ENCODE data around the gene PLPP3. TPM values are rescaled to one million over a fixed set of nuclear protein-coding genes. Genes with fewer than 3 reads are reported as not detected.

Gene PLPP3
- total RNA-seq, 2 experiments from 2014 or later, result not detected

DNA sequence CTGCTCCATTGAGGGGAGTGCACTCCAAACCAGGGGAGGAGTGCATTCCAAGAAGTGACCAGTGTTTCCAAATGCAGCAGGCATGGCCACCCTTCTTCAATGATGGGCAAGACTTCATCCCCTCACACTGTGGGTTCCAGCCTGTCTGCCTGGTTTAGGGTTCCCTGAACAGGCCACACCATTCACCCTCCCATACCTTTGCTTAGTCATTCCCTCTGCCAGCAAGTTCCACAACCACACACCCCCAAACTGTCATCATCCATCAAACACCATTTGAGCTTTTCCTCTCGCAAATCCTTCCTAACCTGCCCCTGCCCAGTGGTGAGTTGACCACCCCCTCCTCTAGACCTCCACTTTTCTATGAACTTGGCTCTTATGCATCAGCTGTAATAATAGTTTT lies 116.0 kb downstream of the PLPP3 start:
- H3K27me3 Mint-ChIP-seq, result peaks cover 8% of the 10 kb centered on the region
- H3K9me3 Mint-ChIP-seq, result no peaks in the 10 kb centered on the region
- no peak overlapping the region for H3K4me3 Mint-ChIP-seq
- no peaks in the 10 kb centered on the region for H3K4me1 Mint-ChIP-seq
- DNase-seq, result no peak
- no peak overlapping the region for H3K27ac Mint-ChIP-seq
- no peaks in the 10 kb centered on the region for H3K36me3 Mint-ChIP-seq

DNA sequence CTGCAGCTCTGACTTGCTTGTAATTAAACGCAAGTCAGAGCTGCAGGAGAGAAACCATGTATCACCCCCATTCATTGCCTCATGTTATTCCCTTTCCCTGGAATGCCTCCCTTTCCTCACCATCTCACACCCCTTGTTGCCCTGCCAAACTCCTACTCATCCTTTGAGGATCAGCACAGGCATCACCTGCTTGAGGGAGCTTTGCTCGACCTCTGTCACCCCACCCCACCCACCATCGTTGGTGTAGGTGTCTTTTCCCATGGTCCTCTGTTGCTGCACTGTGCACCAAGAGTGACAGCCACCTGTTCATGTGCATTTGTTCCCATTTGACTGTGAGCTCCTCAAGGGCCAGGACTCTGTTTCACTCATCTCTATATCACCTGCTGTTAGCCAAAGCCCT lies 117.2 kb downstream of the PLPP3 start:
- DNase-seq, result no peak
- no peaks in the 10 kb centered on the region for H3K36me3 Mint-ChIP-seq
- H3K27me3 Mint-ChIP-seq, result peaks cover 8% of the 10 kb centered on the region
- H3K4me3 Mint-ChIP-seq, result no peak overlapping the region
- no peaks in the 10 kb centered on the region for H3K9me3 Mint-ChIP-seq
- H3K4me1 Mint-ChIP-seq, result no peaks in the 10 kb centered on the region
- no peak overlapping the region for H3K27ac Mint-ChIP-seq

DNA sequence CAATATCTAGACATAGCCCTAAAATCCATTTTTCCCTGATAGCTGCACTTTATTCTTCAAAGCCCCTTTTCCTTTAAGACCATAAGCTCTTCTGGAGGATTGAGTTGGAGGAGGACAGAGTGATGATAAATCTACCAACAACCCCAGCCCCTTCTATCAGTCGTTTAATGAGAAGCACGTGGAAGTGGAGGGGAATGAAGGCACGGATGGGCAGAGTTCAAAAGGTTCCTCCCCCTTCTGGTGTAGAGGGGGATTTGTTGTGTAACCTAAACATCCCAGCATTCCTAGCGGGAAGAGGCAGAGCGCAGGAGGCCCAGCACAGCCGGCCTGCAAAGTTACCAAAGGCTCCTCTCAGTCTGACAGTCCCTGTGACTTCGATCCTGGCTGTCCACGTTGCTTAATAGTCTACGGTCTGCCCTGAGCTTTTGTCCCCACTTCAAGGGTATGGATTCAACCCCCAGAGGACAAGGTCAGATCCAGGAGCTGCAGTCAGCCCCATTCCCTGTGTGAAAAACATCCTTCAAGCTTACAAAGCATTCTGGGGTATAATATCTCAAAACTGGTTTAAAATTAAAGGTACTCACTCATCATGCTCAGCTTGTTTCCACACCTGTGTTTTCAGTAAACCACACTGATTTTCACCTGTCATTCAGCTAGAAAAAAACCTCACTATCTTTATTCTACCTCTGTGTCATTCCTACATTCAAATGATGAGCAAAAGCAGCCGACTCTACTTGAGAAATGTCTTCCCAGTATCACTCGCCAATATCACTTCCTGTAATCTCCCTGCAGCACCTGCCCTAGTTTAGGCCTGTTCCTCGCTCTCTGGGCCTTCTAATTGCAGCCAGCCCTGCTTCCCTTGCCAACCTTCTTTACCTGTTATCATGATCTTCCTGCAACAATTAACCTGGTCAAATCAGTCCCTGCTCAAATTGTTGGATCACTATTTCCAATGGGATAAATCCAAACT lies 117.9 kb downstream of the PLPP3 start:
- H3K27me3 Mint-ChIP-seq, result peaks cover 8% of the 10 kb centered on the region
- H3K9me3 Mint-ChIP-seq, result no peaks in the 10 kb centered on the region

GRCh38 chr1:56459260-56459659 lies 120.1 kb downstream of the PLPP3 start:
- no peak for DNase-seq

More for the DNA sequence above, 117.9 kb downstream of the PLPP3 start:
- H3K27ac Mint-ChIP-seq, result no peak overlapping the region
- no peak overlapping the region for H3K4me3 Mint-ChIP-seq
- no peaks in the 10 kb centered on the region for H3K36me3 Mint-ChIP-seq
- no peaks in the 10 kb centered on the region for H3K4me1 Mint-ChIP-seq
- no peak for DNase-seq

DNA sequence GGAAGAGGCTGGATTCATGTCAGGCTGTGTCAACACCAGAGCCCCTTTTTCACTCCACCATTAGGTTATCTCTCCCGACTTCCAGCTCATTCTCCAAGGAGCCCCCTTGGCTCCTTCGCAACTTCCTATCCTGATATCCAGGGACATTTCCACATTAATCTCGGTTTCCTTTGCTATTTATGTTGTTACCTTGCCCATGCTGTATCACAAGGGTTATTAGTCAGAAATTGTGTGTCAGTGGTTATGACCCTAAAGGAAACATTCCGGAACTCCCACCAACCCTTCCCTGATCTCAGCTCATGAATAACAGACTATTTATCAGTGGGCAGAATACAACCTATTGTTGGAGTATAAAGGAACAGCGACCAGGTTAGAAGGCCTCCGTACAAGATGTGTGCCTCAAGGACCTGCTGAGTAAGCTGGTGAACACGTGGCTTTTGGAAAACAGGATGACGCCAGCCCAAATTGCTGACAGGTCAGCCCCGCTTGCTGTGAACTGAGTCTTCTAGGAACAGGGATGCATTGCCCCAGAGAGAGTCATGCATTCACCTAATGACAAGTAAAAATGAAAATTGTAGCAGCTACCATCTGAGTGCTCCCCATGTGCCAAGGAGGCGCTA lies 121.5 kb downstream of the PLPP3 start:
- DNase-seq, result no peak
- Mint-ChIP-seq H3K27ac (no peak overlapping the region), H3K9me3 (no peaks in the 10 kb centered on the region), H3K4me3 (no peak overlapping the region), H3K27me3 (no peaks in the 10 kb centered on the region), H3K36me3 (no peaks in the 10 kb centered on the region), H3K4me1 (no peaks in the 10 kb centered on the region)

More at GRCh38 chr1:56459260-56459659, 120.1 kb downstream of the PLPP3 start:
- H3K4me3 Mint-ChIP-seq, result no peak overlapping the region
- no peaks in the 10 kb centered on the region for H3K9me3 Mint-ChIP-seq
- H3K36me3 Mint-ChIP-seq, result no peaks in the 10 kb centered on the region
- no peaks in the 10 kb centered on the region for H3K27me3 Mint-ChIP-seq
- no peaks in the 10 kb centered on the region for H3K4me1 Mint-ChIP-seq
- H3K27ac Mint-ChIP-seq, result no peak overlapping the region

DNA sequence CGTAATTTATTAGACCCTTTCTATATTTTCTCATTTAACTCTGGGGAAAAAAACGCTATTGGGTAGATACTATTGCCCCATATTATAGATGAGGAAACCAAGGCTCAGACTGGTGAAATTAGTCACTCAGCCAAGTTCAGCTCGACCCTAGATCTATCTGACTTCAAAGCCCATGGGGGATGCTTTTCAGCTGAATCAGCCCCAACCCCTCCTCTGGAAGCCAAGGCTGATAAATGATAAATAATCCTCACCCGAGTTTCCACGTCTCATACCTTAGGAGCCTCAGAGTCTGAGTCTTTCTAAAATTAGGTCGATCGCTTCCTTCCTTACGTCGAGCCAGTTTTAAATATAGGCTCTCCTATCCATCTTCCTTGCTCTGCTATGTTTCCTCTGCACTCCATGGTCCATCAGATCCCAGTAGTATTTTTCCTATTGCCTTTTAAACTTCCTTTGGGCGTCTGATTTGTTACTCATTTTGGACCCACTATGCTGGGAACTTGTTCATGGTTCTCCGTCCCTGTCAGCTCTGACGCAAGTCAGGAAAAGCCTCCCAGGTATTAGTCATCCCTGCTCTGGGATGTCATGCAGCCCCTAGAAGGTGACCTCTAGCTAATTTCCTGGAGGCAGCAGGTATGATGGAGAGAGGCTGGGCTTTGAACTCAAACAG lies 122.8 kb downstream of the PLPP3 start:
- DNase-seq, result no peak
- H3K36me3 Mint-ChIP-seq, result no peaks in the 10 kb centered on the region
- H3K27me3 Mint-ChIP-seq, result no peaks in the 10 kb centered on the region
- no peak overlapping the region for H3K27ac Mint-ChIP-seq
- no peak overlapping the region for H3K4me3 Mint-ChIP-seq
- no peaks in the 10 kb centered on the region for H3K9me3 Mint-ChIP-seq
- no peaks in the 10 kb centered on the region for H3K4me1 Mint-ChIP-seq

DNA sequence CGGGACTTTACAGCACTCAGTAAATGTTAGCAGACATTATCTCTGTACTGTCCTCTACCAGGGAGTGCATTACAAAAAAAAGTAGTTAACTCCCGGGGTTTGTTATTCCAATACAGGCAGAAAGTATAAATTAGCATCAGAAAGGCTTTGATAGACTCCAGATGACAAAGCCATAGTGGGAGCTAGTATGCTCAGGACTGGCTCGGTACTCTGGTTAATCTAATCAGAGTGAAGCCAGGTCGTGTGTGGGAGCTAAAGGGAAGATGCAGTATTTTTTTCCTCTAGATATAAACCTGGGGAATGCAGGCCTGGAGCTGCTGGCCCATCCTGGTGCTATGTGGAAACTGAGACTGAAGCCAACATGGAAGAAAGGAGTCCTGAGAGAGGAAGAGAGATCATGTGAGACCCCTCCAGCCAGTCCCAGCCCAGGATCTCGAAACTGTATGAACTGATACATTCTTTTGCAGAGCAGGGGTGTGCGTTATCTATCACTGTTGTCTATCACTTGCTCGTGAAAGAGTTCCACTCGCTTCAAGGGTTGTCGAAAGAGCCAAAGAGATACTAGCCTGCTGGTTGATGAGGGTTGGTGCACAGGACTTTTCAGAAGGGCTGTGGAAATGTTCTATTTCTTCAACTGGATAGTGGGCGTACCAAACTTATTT lies 125.8 kb downstream of the PLPP3 start:
- H3K27me3 Mint-ChIP-seq, result no peaks in the 10 kb centered on the region
- no peaks in the 10 kb centered on the region for H3K9me3 Mint-ChIP-seq
- H3K27ac Mint-ChIP-seq, result no peak overlapping the region
- H3K36me3 Mint-ChIP-seq, result no peaks in the 10 kb centered on the region
- no peaks in the 10 kb centered on the region for H3K4me1 Mint-ChIP-seq
- DNase-seq, result no peak
- no peak overlapping the region for H3K4me3 Mint-ChIP-seq

DNA sequence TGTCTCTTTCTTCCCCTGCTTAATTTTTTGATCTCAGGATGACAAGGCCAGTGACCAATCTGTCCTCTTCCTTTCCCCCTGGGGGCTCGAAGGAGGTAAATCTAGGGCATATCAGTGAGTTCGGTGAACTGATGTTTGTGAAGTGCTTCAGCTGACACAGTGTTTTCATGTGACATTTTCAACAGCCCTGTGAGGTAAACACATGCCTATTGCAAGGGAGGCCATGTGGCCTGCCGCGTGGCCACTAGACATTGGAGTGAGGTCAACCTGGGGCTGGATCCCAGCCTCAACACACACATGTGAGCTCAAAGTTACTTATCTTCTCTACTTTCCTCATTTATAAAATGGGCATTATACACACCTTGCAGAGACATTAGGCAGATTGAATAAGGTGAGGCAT lies 126.3 kb downstream of the PLPP3 start:
- Mint-ChIP-seq H3K27me3 (no peaks in the 10 kb centered on the region), H3K36me3 (no peaks in the 10 kb centered on the region), H3K27ac (no peak overlapping the region), H3K9me3 (no peaks in the 10 kb centered on the region), H3K4me1 (no peaks in the 10 kb centered on the region), H3K4me3 (no peak overlapping the region)
- DNase-seq, result no peak

- Mint-ChIP-seq H3K4me3 (no peak overlapping the region), H3K9me3 (no peaks in the 10 kb centered on the region), H3K36me3 (no peaks in the 10 kb centered on the region), H3K27ac (no peak overlapping the region), H3K27me3 (no peaks in the 10 kb centered on the region), H3K4me1 (no peaks in the 10 kb centered on the region)
- no peak for DNase-seq
Observed at GRCh38 chr1:56452027-56453011, 127.0 kb downstream of the PLPP3 start.

- H3K9me3 Mint-ChIP-seq, result no peaks in the 10 kb centered on the region
- H3K27ac Mint-ChIP-seq, result no peak overlapping the region
- H3K4me1 Mint-ChIP-seq, result no peaks in the 10 kb centered on the region
- H3K27me3 Mint-ChIP-seq, result no peaks in the 10 kb centered on the region
- no peaks in the 10 kb centered on the region for H3K36me3 Mint-ChIP-seq
- H3K4me3 Mint-ChIP-seq, result no peak overlapping the region
- no peak for DNase-seq
Observed at GRCh38 chr1:56451491-56451890, 127.9 kb downstream of the PLPP3 start.

DNA sequence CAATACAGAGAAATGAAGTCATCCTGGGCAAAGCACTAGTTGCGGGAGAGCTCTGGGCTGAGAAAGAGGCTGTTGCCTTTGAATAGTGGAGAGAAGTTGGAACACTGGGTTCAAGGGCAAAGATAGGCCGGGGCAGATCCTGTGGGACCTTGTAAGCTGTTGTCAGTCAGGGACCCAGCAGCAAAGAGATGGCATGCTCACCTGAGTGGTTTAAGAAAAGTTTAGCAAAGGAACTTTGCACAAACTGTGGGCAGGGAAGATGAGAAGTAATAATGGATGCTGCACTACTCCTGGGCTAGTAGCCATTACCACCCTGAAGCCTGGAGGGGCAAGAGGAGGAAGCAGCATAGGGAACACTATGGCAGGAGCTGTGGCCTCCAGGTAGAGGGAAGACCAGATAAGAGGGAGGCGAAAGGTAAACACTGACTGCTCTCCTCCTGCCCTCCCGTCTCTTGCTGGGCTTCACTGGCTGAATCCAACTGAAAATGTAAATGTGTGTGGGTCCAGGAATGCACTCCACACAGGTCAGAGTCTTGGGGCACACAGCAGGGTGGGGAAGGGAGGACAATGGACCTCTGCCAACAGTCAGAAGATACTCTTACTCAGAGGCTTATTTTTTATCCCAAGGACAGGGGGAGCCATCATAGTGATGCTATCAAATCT lies 129.2 kb downstream of the PLPP3 start:
- Mint-ChIP-seq H3K36me3 (no peaks in the 10 kb centered on the region), H3K4me3 (no peak overlapping the region), H3K27me3 (peaks cover 3% of the 10 kb centered on the region), H3K9me3 (no peaks in the 10 kb centered on the region), H3K27ac (no peak overlapping the region), H3K4me1 (no peaks in the 10 kb centered on the region)
- DNase-seq, result no peak

DNA sequence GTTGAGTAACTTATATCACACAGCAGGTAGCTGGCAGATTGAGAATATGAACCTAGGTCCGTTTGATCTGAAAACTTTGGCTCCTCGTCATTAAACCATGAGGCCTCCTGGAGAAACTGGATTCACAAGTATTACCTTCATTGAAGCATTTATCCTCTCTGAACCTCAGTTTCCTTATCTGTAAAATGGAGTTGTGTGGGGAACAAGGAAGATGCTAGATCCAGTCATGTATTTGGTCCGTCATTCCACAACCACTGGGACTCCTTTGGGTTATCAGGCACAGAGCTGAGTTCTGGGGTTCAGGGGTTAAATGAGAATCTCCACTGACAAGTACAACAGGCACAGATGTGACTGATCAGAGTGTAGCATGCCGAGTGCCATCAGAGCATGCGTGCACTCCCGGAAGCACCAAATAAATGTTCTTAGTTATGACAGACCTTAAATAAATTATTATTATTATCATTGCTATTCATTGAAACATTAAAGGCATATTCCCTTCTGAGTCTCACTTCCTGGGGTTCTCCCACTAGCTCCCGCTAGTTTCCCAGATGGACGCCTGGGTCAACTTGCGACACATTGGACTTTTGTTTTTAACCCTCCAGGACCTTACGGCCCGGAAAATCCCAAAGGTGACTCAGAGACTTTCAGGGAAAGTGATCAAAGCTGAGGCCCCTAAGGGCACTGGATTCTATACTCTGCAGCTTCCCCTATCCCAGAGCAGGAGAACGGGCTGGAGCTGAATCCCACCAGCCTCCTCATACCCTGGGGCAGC lies 130.6 kb downstream of the PLPP3 start:
- Mint-ChIP-seq H3K9me3 (no peaks in the 10 kb centered on the region), H3K4me3 (no peak overlapping the region), H3K4me1 (no peaks in the 10 kb centered on the region), H3K36me3 (no peaks in the 10 kb centered on the region), H3K27ac (no peak overlapping the region), H3K27me3 (peaks cover 3% of the 10 kb centered on the region)
- no peak for DNase-seq

DNA sequence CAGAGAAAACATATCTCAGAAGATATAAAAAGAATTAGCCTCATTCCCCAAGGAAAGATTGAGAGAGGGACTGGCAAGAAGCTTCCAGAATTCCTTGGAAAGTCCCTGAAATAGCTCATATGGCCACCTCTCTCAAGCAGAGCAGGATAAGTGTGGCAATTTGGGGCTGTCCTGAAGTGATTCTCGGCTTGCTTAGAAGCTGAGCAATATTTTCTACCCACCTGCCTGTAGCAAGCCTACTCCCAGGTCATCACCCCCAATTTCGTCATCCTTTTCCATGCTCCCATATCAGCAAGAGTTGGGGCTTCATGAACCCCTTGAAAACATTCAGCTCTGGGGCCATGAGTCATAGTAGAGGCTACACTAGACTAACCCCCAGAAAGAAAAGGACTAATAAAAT lies 131.5 kb downstream of the PLPP3 start:
- H3K27ac Mint-ChIP-seq, result no peak overlapping the region
- no peaks in the 10 kb centered on the region for H3K36me3 Mint-ChIP-seq
- H3K4me1 Mint-ChIP-seq, result no peaks in the 10 kb centered on the region
- no peak overlapping the region for H3K4me3 Mint-ChIP-seq
- peaks cover 3% of the 10 kb centered on the region for H3K27me3 Mint-ChIP-seq
- DNase-seq, result no peak
- no peaks in the 10 kb centered on the region for H3K9me3 Mint-ChIP-seq
